HG03442 (cell line): ENCODE measurements around the gene ADI1.
"Not testable (repeated sequence)": the region's sequence is repeated elsewhere in the genome, so short reads cannot be mapped to it uniquely, and the experiment has no call there.

Experiments used
- ATAC-seq: cut with Tn5 transposase; IDR thresholded peaks from one replicate; pipeline ENCODE4 v1.9.1; 2021; ENCODE audit warnings: mild to moderate bottlenecking, moderate library complexity; ENCODE audit not compliant: unreplicated experiment

The ADI1 gene

DNA sequence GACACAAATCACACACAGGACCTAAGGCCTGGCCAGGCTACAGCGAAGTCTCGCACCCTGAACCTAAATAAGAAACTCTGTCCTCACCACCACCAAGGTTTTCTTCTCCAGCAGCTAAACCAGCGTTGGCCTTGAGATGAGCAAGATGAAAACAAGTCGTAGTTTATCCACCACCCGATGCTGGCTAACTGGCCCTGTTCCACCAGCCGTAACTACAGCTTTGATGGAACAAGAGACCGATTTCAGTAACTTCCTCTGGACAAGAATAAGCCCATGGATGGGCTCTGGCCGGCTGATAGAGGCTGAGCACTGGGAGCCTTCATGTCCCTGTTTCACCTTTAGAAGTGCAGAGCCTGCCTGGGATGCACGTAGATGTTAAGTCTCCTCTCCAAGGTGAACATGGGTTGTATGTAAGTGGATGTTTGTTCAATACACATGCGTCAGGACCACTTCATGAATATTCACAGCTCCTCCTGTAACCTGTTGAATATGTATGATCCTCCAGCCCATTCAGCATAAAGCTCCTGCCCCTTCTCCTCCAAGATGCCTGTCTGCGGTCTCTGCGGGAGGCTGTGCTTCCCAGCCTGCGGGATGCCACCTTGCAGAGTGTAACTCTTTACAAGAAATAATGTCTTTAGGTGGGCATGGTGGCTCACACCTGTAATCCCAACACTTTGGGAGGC, 24.2 kb downstream of the ADI1 start:
- ATAC-seq: no peak

GRCh38 chr2:3493615-3494007, 25.7 kb downstream of the ADI1 start:
- ATAC-seq: no peak

DNA sequence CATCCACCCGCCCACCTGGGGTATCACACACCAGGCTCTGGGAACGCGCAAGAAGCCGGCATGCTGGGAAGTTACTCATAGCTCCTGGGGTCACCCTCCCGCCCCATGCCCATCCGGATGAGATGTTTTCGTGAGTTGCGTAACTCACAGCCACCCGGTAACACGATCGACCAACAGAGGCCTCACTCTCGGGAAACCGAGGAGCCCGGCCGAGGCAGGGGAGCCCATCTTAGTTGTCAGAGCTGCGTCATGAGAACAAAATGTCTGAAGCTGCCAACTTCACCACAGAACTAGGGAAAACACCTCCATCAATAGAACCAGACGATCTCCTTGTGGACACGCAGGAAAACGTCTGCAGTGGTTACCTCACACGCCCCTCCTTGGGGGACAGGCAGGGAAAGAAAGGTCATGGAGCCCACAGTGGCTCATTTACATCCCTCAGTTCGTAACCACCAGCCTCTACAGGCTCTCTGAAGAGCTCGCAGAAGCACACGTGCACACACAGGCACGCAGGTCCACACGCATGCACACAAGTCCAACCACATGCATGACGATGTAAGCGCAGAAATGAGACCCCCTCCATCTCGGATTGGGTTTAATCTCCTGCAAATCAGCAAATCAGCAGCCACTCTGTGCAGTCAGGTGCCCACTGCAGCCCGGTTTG, 26.2 kb downstream of the ADI1 start:
- ATAC-seq: no peak

- ATAC-seq: not testable (repeated sequence)
Measured at GRCh38 chr2:3492475-3492787, 26.9 kb downstream of the ADI1 start.

- no peak for ATAC-seq
Measured at GRCh38 chr2:3491716-3492474, 27.4 kb downstream of the ADI1 start.

GRCh38 chr2:3491306-3491705, 28.0 kb downstream of the ADI1 start:
- ATAC-seq: no peak

- no peak for ATAC-seq
Measured at GRCh38 chr2:3490191-3491170, 28.9 kb downstream of the ADI1 start.

GRCh38 chr2:3489764-3490115, 29.6 kb downstream of the ADI1 start:
- no peak for ATAC-seq

GRCh38 chr2:3488855-3489763, 30.2 kb downstream of the ADI1 start:
- ATAC-seq: no peak

- ATAC-seq: no peak
Measured at GRCh38 chr2:3488061-3488531, 31.2 kb downstream of the ADI1 start.

DNA sequence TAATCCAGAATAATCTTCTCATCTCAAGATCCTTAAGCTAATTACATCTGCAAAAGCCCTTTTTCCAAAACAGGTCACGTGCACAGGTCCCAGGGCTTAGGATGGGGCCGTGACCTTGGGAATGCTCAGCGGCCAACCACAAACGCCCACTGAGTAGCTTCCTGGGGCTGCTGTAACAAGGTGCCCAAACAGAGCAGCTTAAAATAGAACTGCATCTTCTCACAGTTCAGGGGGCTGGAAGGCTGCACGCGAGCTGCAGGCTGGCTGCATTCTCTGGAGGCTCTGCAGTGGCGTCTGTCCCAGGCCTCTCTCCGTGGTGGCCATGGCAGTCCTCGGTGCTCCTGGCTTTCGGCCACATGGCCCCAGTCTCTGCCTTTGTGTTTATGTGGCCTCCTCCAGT, 31.9 kb downstream of the ADI1 start:
- ATAC-seq: no peak

GRCh38 chr2:3487028-3487425, 32.3 kb downstream of the ADI1 start:
- ATAC-seq: no peak

DNA sequence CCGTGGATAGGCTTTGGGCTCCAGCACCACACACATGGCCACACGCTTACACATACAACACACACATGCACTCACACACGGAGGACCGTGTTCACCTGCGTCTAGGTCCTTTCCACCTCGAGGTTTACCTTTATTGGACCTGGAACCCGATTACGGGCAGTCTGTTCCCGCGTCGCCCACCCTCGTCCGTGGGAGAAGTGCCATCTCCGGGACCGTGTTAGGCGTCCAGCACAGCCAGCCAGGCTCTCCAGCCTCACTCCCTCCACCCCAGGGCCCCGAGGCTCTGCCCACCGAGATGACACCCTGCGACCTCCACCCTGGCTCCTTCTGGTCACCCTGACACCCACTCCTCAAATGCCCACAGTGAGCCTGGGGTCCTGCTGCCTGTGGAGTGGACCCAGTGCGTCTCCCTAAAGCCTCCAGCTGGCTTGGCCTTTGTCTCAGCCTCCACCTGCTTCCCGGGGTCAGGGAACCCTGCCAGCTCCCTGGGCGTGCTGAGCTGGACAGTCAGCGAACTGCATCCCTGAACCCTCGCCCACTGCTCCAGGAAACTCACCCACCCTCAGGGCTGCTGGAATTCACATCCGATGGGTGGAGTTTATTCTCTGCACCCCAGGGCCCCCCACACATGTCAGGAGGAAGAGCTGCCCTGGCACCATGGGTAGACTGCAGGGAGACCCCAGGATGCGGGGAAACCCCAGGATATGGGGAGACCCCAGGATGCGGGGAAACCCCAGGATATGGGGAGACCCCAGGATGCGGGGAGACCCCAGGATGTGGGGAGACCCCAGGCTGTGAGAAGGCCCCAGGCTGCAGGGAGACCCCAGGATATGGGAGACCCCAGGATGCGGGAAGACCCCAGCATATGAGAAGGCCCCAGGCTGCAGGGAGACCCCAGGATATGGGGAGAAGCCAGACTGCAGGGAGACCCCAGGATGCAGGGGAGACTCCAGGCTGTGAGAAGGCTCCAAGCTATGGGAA, 33.0 kb downstream of the ADI1 start:
- no peak for ATAC-seq

DNA sequence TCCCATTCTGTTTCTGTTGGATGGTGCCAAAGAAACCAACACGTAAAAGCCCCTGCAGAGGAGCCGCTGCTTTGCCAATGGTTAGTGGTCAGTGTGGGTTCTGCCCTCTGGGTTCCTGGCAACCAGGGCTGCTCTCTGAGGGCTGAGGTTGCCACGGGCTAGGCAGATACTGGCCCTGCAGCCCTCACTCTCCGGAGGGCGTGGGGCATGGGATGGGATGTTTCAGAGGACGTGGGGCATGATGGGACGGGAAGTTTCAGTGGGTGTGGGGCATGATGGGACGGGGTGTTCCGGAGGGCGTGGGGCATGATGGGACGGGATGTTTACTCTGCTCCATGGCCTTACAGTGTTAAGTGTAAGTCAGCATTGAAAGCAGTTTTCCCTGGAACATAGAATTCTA, 34.2 kb downstream of the ADI1 start:
- ATAC-seq: no peak

- no peak for ATAC-seq
Measured at GRCh38 chr2:3483986-3484960, 35.1 kb downstream of the ADI1 start.

DNA sequence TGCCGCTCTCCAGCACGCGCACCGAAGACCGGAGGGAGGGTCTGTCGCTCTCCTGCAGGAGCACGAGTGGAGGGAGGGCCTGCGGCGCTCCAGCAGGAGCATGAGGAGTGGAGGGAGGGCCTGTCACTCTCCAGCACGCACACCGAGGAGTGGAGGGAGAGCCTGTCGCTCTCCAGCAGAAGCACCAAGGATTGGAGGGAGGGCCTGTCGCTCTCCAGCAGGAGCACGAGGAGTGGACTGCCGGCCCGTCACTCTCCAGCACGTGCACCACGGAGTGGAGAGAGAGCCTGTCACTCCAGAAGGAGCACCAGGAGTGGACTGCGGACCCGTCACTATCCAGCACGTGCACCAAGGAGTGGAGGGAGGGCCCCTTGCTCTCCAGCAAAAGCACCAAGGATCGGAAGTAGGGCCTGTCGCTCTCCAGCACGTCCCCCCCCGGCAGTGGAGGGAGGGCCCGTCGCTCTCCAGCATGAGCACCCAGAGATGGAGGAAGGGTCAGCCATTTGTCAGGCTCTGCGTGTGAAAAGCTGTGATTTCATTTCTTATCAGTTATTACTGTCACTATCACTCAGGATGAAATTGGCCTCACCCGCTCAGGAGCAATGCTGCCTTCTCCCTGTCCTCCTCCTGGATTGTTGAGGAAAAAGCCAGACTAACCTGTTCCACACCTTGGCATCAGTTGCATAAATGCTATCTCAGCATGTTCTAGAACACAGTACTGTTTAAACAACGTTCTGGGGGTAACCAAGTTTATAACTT, 35.9 kb downstream of the ADI1 start:
- ATAC-seq: peak; percentile 53

DNA sequence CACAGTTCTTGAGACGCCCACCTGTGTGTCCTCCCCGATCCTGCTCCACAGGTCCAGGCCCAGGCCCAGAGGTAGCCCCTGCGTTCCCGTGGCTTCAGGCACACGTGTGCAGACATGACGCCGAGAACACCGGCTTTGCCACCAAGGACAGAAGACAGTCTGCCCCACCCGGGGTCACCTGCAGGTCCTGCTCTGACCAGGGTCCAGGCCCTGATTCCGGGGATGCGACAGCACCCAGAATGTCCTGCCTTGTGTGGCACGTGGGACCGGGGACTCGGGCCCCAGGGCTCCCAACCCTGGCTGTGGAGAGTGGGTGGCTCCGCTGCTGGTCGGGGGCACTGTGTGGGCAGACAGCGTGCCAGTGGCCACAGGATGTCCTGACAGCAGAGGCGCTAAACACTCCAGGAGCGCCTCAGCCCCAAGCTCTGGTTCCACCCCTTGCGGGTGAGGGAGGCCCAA, 36.9 kb downstream of the ADI1 start:
- no peak for ATAC-seq
